Stimulated activated CD8-positive, alpha-beta memory T cell treated with anti-CD3 and anti-CD28 coated beads, Interleukin-15, amount 100 ng/mL, for 1 hour (primary cell): ENCODE results near the gene TAF6L.
"Not testable (repeated sequence)": the region's sequence is repeated elsewhere in the genome, so short reads cannot be mapped to it uniquely, and the experiment has no call there.

Experiments used
- DNase-seq: peaks from one replicate; pipeline ENCODE4 v3.0.0-alpha.2; 2020; ENCODE audit warnings: low read depth

The TAF6L gene

DNA sequence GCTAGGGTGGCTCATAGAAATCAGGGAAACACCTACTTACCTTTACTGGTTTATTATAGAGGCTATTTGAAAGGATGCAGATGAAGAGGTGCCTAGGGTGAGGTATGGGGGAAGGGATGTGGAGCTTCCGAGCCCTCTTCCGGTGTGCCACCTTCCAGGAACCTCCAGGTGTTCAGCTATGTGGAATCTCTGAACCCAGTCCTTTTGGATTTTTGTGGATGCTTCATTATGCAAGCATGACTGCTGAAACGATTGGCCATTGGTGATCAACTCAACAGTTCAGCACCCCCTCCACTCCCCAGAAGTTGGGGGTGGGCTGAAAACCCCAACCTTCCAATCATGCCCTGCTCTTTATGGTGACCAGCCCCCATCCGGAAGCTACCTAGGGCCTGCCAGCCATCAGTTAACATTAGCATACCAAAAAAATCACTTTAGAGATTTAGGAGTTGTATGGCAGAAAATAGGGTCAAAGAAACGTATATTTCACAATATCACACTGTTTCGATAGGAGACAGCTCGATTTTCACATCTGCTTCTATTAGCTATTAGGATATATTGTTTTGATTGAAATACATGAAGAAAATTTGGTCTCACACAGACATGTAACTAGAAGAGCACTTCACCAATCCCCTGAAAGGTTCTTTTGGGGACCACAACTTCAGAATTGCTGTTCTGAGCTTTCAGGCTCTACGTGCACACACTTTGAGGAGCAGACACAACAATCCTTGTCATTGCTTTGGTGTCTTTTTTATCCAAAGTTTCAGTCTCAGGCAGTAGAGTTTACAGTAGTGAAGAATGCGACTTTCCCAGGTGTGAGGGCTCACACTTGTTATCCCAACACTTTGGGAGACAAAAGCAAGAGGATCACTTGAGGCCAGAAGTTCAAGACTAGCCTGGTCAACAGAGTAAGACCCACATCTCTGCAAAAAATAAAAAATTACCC is 13.1 kb upstream of the TAF6L start:
- no peak for DNase-seq

DNA sequence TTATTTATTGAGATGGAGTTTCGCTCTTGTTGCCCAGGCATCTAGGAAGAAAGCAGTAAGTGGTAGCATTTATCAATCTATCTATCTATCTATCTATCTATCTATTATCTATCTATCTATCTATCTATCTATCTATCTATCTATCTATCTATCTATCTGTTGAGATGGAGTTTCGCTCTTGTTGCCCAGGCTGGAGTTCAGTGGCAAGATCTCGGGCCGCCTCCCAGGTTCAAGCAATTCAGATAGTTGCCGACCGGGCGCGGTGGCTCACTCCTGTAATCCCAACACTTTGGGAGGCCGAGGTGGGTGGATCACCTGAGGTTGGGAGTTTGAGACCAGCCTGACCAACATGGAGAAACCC is 10.3 kb upstream of the TAF6L start:
- DNase-seq, result not testable (repeated sequence)

DNA sequence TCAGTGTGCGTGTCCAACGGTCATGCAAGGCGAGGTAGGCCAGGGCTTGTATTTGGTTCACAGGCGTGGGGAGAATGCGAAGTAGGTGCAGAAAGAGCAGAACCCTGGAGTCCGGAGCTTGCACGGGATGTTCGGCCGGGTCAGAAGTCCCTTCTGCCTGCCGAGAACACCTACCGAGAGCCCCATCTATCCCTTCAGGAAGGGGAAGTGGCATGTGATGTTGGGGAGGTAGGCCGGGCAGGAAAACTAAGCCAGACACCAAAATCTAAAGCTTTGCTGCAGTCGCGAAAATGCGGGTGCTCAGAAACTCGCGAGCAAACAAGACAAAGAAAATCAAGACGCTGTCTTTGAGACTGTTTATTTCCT is 435 bp upstream of the TAF6L start:
- DNase-seq, result no peak

- DNase-seq, result no peak
These were observed 3.2 kb downstream of the TAF6L start for GRCh38 chr11:62774407-62774806.

DNA sequence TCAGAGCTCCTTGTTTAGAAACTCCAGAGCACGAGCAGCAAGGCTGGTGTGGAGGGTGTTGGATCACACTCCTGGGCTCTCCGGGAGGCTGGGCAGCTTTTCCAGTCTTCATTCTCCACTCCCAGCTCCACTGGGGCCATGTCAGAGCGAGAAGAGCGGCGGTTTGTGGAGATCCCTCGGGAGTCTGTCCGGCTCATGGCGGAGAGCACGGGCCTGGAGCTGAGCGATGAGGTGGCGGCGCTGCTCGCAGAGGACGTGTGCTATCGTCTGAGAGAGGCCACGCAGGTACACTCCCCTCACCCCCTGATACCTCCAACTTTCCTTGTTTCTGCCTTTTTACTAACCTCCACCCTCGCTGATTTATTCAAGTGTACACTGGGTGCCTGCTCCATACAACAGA is 4.5 kb downstream of the TAF6L start:
- no peak for DNase-seq

- no peak for DNase-seq
These were observed 6.2 kb downstream of the TAF6L start for GRCh38 chr11:62777389-62777788.

- no peak for DNase-seq
These were observed 7.2 kb downstream of the TAF6L start for GRCh38 chr11:62778441-62778840.

DNA sequence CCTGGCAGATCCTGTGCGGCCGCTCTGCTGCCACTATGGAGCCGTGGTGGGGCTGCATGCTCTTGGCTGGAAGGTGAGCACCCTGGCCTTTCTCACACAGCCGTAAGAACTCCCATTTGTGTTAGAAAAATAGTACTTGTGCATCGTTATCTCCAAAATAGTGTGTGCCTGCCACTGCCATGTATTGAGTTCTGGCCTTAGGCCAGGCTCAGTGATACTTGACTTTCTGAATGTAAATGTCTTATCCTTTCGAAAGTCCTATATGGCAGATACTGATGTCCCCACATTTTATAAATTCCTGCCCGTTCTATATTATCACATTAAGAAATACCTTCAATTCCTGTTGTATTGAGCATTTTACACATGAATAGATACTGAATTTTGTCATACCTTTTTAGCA is 11.6 kb downstream of the TAF6L start:
- DNase-seq, result no peak

DNA sequence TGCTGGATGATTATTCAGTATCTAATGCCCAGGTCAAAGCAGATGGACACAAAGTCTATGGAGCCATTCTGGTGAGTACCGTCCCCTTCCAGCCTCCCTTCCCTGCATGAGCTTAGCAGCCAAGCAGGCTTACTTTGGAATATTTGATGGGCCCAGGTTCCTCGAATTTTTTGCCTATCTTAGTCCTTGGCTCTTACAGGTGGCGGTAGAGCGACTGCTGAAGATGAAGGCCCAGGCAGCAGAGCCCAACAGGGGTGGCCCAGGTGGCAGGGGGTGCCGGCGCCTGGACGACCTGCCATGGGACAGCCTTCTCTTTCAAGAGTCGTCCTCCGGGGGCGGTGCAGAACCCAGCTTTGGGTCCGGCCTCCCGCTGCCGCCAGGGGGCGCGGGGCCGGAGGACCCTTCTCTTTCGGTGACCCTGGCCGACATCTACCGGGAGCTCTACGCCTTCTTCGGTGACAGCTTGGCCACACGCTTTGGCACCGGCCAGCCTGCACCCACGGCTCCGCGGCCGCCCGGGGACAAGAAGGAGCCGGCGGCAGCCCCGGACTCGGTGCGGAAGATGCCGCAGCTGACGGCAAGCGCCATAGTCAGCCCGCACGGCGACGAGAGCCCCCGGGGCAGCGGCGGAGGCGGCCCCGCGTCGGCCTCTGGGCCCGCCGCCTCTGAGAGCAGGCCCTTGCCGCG is 15.3 kb downstream of the TAF6L start:
- DNase-seq, result peak; percentile 67

DNA sequence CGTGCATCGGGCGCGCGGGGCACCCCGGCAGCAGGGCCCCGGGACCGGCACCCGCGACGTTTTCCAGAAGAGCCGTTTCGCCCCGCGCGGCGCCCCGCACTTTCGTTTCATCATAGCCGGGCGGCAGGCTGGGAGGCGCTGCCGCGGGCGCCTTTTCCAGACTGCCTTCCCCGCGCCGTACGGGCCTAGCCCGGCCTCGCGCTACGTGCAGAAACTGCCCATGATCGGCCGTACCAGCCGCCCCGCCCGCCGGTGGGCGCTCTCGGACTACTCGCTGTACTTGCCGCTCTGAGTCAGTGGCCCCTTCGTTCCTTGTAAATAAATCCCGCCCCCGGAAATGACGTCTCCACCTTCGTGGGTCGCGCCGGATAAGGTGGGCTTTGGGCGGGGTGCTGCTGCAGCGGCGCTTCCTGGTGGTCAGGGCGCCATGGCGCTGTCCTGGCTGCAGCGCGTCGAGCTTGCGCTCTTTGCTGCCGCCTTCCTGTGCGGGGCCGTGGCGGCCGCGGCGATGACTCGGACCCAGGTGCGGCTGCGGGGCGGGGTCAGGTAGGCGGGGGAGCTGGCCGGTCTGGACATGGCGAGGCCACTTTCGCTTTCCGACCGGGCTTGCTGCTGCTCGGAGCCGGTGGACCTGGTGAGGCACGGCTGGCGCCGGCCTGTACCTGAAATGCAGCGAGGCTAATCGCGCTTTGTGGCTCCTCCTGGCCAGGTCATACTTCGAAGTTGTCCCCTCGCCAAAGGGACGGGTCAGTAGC is 16.0 kb downstream of the TAF6L start, which contains the start of gene TMEM179B:
Gene TMEM179B (plus strand): TSS at position 398 of the 755 bp plus-strand sequence. CDS start 30 bp downstream, at position 428.
- DNase-seq, result peak; percentile 97

- no peak for DNase-seq
These were observed 17.8 kb downstream of the TAF6L start for GRCh38 chr11:62788991-62789390.

GRCh38 chr11:62789576-62789975 is 18.4 kb downstream of the TAF6L start:
- no peak for DNase-seq

DNA sequence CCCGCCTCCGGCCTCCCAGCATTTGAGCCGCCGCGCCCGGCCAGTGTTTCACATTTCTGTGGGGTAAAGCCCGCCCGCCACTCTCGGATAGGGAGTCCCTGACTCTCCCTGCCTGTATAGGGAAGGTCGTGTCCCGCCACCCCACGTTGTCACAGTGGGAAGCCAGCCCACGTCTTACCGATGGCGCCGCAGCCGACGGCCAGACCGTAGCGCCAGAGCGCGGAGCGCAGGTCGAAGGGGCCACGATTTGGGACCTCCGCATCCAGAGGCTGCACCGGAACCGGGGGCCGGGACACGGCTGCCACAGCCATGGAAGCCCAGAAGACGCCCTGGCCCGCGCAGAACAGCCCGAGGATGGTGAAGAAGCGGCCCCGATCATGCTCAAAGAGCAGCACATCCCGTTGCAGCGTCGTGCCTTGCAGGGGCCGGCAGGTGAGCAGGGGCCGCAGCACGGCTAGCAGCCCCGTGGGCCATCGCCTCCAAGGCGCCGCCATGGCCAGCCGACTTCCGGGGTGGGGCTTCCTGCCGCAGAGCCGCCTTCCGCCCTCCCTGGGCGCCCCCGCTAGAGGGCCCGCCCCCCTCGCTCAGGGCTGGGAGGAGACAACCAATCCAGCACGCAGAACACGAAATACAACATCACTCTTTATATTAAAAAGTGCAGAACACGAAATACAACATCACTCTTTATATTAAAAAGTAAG is 20.5 kb downstream of the TAF6L start, which contains the start of gene TMEM223:
Gene TMEM223 (minus strand): TSS at position 506 of the 701 bp plus-strand sequence. CDS start 12 bp downstream, at position 494.
- peak; percentile 77 for DNase-seq

DNA sequence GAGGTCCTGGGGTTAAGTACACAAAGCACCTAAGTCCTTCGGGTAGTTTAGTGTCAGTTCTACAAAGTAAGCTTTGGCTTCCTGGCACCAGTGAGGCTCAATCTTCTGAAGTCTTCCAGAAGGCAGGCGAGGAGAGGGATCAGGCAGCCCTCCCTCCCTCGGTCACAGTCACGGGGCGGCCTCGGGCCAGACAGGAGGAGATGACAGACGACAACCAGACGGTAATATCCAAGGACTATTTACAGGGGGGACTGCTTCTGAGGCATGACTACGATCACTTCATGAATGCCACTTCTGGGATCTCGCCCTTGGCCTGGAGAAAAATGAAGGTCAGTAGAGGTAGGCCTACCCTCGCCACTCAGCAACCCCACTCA is 21.0 kb downstream of the TAF6L start:
- DNase-seq, result no peak

- DNase-seq, result no peak
These were observed 23.1 kb downstream of the TAF6L start for GRCh38 chr11:62794201-62794775.

GRCh38 chr11:62796281-62796680 is 25.1 kb downstream of the TAF6L start:
- DNase-seq, result no peak

DNA sequence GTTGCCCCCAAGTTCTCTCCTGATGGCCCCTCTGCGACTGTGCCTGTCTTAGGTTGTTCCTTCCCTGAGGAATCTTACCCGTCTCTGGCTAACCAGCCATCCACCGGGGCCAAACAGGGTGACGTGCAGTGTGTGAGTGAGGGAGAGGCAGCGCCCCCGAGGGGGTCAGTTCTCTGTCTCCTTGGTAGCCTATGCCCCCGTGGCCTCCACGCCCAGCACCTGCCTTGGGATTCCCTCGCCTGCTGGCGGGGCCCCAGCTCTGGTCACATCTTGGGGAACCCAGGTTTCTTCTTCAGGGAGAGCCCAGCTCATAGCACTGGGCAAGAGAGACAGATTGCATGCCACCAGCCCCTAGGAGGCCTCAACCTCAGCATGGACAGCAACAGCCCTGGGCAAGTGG is 28.3 kb downstream of the TAF6L start:
- DNase-seq, result no peak

DNA sequence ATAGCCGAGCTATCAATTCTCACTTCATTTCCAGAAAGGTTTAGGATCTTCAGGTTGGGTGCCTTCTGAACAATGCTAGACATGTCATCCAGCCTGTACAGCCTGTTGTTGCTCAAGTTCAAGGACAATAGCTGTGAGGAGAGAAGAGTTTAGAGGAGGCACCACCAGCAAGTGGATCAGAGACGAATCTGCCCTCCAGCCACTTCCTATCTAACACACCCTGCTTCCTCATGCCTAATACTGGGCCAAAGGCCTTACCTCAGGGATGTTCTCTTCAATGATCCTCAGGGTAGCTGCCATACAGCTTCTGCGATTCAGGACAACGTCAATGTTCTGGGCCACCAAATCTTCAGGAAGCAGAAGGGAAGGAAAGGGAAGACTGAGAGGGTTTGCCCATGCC is 29.9 kb downstream of the TAF6L start:
- no peak for DNase-seq

- no peak for DNase-seq
These were observed 33.3 kb downstream of the TAF6L start for GRCh38 chr11:62804310-62805075.

DNA sequence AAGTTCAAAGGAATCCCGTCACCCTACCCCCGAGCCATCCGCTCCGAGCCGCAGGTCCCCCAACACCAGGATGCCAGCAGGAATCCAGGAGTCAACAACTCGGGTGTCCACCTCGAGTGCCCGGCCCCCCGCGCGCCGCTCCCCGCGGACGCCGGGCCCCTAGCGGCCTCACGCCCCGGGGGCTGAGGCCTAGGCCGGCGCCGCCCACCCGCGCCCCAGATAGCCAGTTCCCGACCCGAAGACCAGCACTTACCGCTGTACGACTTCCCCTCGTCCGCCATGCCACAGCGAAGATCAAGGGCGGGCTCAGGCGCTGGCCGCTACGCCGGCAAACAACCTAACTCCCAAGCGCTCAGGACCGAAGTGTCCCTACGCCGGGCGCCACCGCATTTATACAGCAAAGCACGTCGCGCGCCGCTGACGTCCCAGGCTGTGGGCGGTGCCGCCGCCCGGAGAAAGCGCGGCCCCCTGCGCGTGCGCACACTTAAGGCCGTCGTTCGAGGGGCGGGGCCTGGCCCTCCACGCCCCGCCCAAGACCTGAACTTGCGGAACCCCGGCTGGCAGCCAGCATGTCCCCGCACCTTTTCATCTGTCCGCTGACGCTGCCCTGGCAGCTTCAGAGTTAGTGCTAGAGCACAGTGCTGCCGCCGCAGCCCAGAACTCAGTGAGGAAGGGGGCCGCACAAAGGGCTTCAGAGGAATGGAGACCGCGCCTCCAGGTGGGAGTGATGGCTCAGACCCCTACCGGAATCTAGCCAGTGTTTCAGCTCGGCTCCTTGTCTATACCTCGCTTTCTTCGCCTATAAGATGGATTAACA is 34.1 kb downstream of the TAF6L start, which contains the start of gene NXF1:
Gene NXF1 (minus strand): TSS at position 365 of the 817 bp plus-strand sequence. CDS start 84 bp downstream, at position 281.
- DNase-seq, result peak; percentile 92
